ENCODE results near the gene DNAJB6.

Gene DNAJB6

GRCh38 chr7:157357129-157358040, 20.6 kb downstream of the DNAJB6 start:
- Histone ChIP-seq H2BK12ac (ENCODE audit: low read length) (no peak overlapping the region), H3K27ac (replicated peaks; ENCODE audit: low read length) (no peak overlapping the region), H3K9me3 (replicated peaks in 1 of 2; ENCODE audit: control insufficient read depth in 2 of 2, insufficient read depth in 1 of 2, low read depth in 1 of 2, low read length in 2 of 2) (peaks cover 4 to 13% of the 10 kb centered on the region in 2 donors), H2BK120ac (ENCODE audit: low read depth, low read length) (no peak overlapping the region), H3K4me3 (ENCODE audit: low read length in 2 of 2) (no peak overlapping the region), H2BK15ac (ENCODE audit: low read length) (no peak overlapping the region), H3K4ac (ENCODE audit: low read length) (no peak overlapping the region), H3K36me3 (replicated peaks in 1 of 2; ENCODE audit: control insufficient read depth in 2 of 2, insufficient read depth in 2 of 2, low read length in 2 of 2) (peaks cover 24 to 69% of the 10 kb centered on the region in 2 donors), H3K4me2 (ENCODE audit: insufficient read depth, low read length, poor library complexity, severe bottlenecking) (no peak overlapping the region), H3K18ac (ENCODE audit: low read length) (no peak overlapping the region), H3K4me1 (ENCODE audit: control insufficient read depth in 2 of 2, insufficient read depth in 1 of 2, low read depth in 1 of 2, low read length in 2 of 2) (peaks cover 0 to 10% of the 10 kb centered on the region in 2 donors), H2BK5ac (ENCODE audit: low read length) (no peak overlapping the region), H3K79me1 (ENCODE audit: low read depth, low read length) (peaks cover 8% of the 10 kb centered on the region), H4K8ac (ENCODE audit: low read depth, low read length) (no peak overlapping the region), H3K23ac (ENCODE audit: low read depth, low read length, poor library complexity) (no peak overlapping the region), H3K9ac (ENCODE audit: low read depth, low read length, poor library complexity) (no peak overlapping the region), H4K91ac (ENCODE audit: low read depth, low read length, poor library complexity) (no peak overlapping the region), H2AFZ (ENCODE audit: low read length) (no peak overlapping the region), H3K14ac (ENCODE audit: low read length) (no peak overlapping the region), H3K27me3 (ENCODE audit: control insufficient read depth in 3 of 3, insufficient read depth in 3 of 3, low read depth in 1 of 3, low read length in 3 of 3) (no peaks in the 10 kb centered on the region), H2AK5ac (ENCODE audit: low read depth, low read length) (no peak overlapping the region)
- DNase-seq (ENCODE audit: low spot score): no peak
- no CpG with 5 or more reads among the region's 24 CpGs for WGBS, 2 donors (ENCODE audit: extremely low coverage in 2 of 2, insufficient read length in 2 of 2, insufficient replicate concordance in 1 of 2)

GRCh38 chr7:157358041-157358752, 21.4 kb downstream of the DNAJB6 start:
- Histone ChIP-seq H3K4me2 (ENCODE audit: insufficient read depth, low read length, poor library complexity, severe bottlenecking) (no peak overlapping the region), H2AFZ (ENCODE audit: low read length) (no peak overlapping the region), H3K9ac (ENCODE audit: low read depth, low read length, poor library complexity) (no peak overlapping the region), H2AK5ac (ENCODE audit: low read depth, low read length) (no peak overlapping the region), H3K18ac (ENCODE audit: low read length) (no peak overlapping the region), H2BK12ac (ENCODE audit: low read length) (no peak overlapping the region), H3K36me3 (replicated peaks in 1 of 2; ENCODE audit: control insufficient read depth in 2 of 2, insufficient read depth in 2 of 2, low read length in 2 of 2) (peaks cover 22 to 72% of the 10 kb centered on the region in 2 donors), H4K91ac (ENCODE audit: low read depth, low read length, poor library complexity) (no peak overlapping the region), H2BK5ac (ENCODE audit: low read length) (no peak overlapping the region), H3K14ac (ENCODE audit: low read length) (no peak overlapping the region), H3K27me3 (ENCODE audit: control insufficient read depth in 3 of 3, insufficient read depth in 3 of 3, low read depth in 1 of 3, low read length in 3 of 3) (no peaks in the 10 kb centered on the region), H4K8ac (ENCODE audit: low read depth, low read length) (no peak overlapping the region), H3K4ac (ENCODE audit: low read length) (no peak overlapping the region), H3K23ac (ENCODE audit: low read depth, low read length, poor library complexity) (no peak overlapping the region), H3K27ac (replicated peaks; ENCODE audit: low read length) (no peak overlapping the region), H3K4me1 (ENCODE audit: control insufficient read depth in 2 of 2, insufficient read depth in 1 of 2, low read depth in 1 of 2, low read length in 2 of 2) (peaks cover 0 to 10% of the 10 kb centered on the region in 2 donors), H2BK15ac (ENCODE audit: low read length) (no peak overlapping the region), H2BK120ac (ENCODE audit: low read depth, low read length) (no peak overlapping the region), H3K79me1 (ENCODE audit: low read depth, low read length) (peaks cover 8% of the 10 kb centered on the region), H3K9me3 (replicated peaks in 1 of 2; ENCODE audit: control insufficient read depth in 2 of 2, insufficient read depth in 1 of 2, low read depth in 1 of 2, low read length in 2 of 2) (peaks cover 0 to 6% of the 10 kb centered on the region in 2 donors), H3K4me3 (ENCODE audit: low read length in 2 of 2) (no peak overlapping the region)
- WGBS, 2 donors (ENCODE audit: extremely low coverage in 2 of 2, insufficient read length in 2 of 2, insufficient replicate concordance in 1 of 2): no CpG with 5 or more reads among the region's 13 CpGs
- no peak for DNase-seq (ENCODE audit: low spot score)

GRCh38 chr7:157358753-157359096, 21.9 kb downstream of the DNAJB6 start:
- Histone ChIP-seq H2AFZ (ENCODE audit: low read length) (no peak overlapping the region), H2BK12ac (ENCODE audit: low read length) (no peak overlapping the region), H3K4me3 (ENCODE audit: low read length in 2 of 2) (no peak overlapping the region), H3K4me2 (ENCODE audit: insufficient read depth, low read length, poor library complexity, severe bottlenecking) (no peak overlapping the region), H3K79me1 (ENCODE audit: low read depth, low read length) (peaks cover 8% of the 10 kb centered on the region), H2BK5ac (ENCODE audit: low read length) (no peak overlapping the region), H3K4ac (ENCODE audit: low read length) (no peak overlapping the region), H2AK5ac (ENCODE audit: low read depth, low read length) (no peak overlapping the region), H3K27ac (replicated peaks; ENCODE audit: low read length) (no peak overlapping the region), H3K18ac (ENCODE audit: low read length) (no peak overlapping the region), H2BK120ac (ENCODE audit: low read depth, low read length) (no peak overlapping the region), H2BK15ac (ENCODE audit: low read length) (no peak overlapping the region), H3K9me3 (replicated peaks in 1 of 2; ENCODE audit: control insufficient read depth in 2 of 2, insufficient read depth in 1 of 2, low read depth in 1 of 2, low read length in 2 of 2) (peaks cover 0 to under 1% of the 10 kb centered on the region in 2 donors), H3K36me3 (replicated peaks in 1 of 2; ENCODE audit: control insufficient read depth in 2 of 2, insufficient read depth in 2 of 2, low read length in 2 of 2) (peaks cover 27 to 78% of the 10 kb centered on the region in 2 donors), H3K9ac (ENCODE audit: low read depth, low read length, poor library complexity) (no peak overlapping the region), H3K23ac (ENCODE audit: low read depth, low read length, poor library complexity) (no peak overlapping the region), H3K4me1 (ENCODE audit: control insufficient read depth in 2 of 2, insufficient read depth in 1 of 2, low read depth in 1 of 2, low read length in 2 of 2) (peaks cover 0 to 10% of the 10 kb centered on the region in 2 donors), H3K27me3 (ENCODE audit: control insufficient read depth in 3 of 3, insufficient read depth in 3 of 3, low read depth in 1 of 3, low read length in 3 of 3) (no peaks in the 10 kb centered on the region), H3K14ac (ENCODE audit: low read length) (no peak overlapping the region), H4K8ac (ENCODE audit: low read depth, low read length) (no peak overlapping the region), H4K91ac (ENCODE audit: low read depth, low read length, poor library complexity) (no peak overlapping the region)
- WGBS, 2 donors (ENCODE audit: extremely low coverage in 2 of 2, insufficient read length in 2 of 2, insufficient replicate concordance in 1 of 2): no CpG with 5 or more reads among the region's 4 CpGs
- no peak for DNase-seq (ENCODE audit: low spot score)

DNA sequence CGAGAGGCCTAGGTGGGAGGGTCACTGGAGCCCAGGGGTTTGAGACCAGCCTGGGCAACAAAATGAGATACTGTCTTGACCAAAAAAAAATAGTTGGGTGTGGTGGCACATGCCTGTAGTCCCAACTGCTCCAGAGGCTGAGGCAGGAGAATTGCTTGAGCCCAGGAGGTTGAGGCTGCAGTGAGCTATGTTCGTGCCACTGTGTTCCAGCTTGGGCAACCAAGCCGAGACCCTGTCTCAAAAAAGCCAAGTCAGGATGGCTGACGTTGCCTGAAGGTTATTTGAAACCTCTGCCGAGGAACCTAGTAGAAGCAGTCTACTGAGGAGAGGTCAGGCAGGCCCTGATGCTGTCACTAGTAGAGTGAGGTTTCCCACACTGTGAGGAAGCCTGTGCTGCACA, 22.8 kb downstream of the DNAJB6 start:
- no peak overlapping the region for H3K4me2 ChIP-seq (ENCODE audit: insufficient read depth, low read length, poor library complexity, severe bottlenecking)
- peaks cover 8% of the 10 kb centered on the region for H3K79me1 ChIP-seq (ENCODE audit: low read depth, low read length)
- H3K18ac ChIP-seq (ENCODE audit: low read length): no peak overlapping the region
- H3K14ac ChIP-seq (ENCODE audit: low read length): no peak overlapping the region
- H2AK5ac ChIP-seq (ENCODE audit: low read depth, low read length): no peak overlapping the region
- H3K4me3 ChIP-seq (ENCODE audit: low read length in 2 of 2): no peak overlapping the region
- DNase-seq (ENCODE audit: low spot score): no peak
- no peak overlapping the region for H2BK5ac ChIP-seq (ENCODE audit: low read length)
- WGBS, 2 donors (ENCODE audit: extremely low coverage in 2 of 2, insufficient read length in 2 of 2, insufficient replicate concordance in 1 of 2): no CpG with 5 or more reads among the region's 5 CpGs
- peaks cover 0 to 10% of the 10 kb centered on the region in 2 donors for H3K4me1 ChIP-seq (ENCODE audit: control insufficient read depth in 2 of 2, insufficient read depth in 1 of 2, low read depth in 1 of 2, low read length in 2 of 2)
- H2BK12ac ChIP-seq (ENCODE audit: low read length): no peak overlapping the region
- no peaks in the 10 kb centered on the region for H3K9me3 ChIP-seq (replicated peaks in 1 of 2; ENCODE audit: control insufficient read depth in 2 of 2, insufficient read depth in 1 of 2, low read depth in 1 of 2, low read length in 2 of 2)
- H2BK120ac ChIP-seq (ENCODE audit: low read depth, low read length): no peak overlapping the region
- H4K8ac ChIP-seq (ENCODE audit: low read depth, low read length): no peak overlapping the region
- peaks cover 33 to 84% of the 10 kb centered on the region in 2 donors for H3K36me3 ChIP-seq (replicated peaks in 1 of 2; ENCODE audit: control insufficient read depth in 2 of 2, insufficient read depth in 2 of 2, low read length in 2 of 2)
- H2BK15ac ChIP-seq (ENCODE audit: low read length): no peak overlapping the region
- H3K27me3 ChIP-seq (ENCODE audit: control insufficient read depth in 3 of 3, insufficient read depth in 3 of 3, low read depth in 1 of 3, low read length in 3 of 3): no peaks in the 10 kb centered on the region
- no peak overlapping the region for H3K4ac ChIP-seq (ENCODE audit: low read length)
- H3K9ac ChIP-seq (ENCODE audit: low read depth, low read length, poor library complexity): no peak overlapping the region
- H3K27ac ChIP-seq (replicated peaks; ENCODE audit: low read length): no peak overlapping the region
- no peak overlapping the region for H3K23ac ChIP-seq (ENCODE audit: low read depth, low read length, poor library complexity)
- H4K91ac ChIP-seq (ENCODE audit: low read depth, low read length, poor library complexity): no peak overlapping the region
- H2AFZ ChIP-seq (ENCODE audit: low read length): no peak overlapping the region

Measured in neuronal stem cell (in vitro differentiated cells).